Measurements from ENCODE around the gene FAM187B.

FAM187B gene

GRCh38 chr19:35264268-35265125 lies 36.0 kb upstream of the FAM187B start:
- no peak for DNase-seq
- Histone ChIP-seq H3K18ac (ENCODE audit: low read length) (no peak overlapping the region), H3K4ac (ENCODE audit: low read depth, low read length) (no peak overlapping the region), H3K4me2 (ENCODE audit: low read length) (no peak overlapping the region), H3K27ac (ENCODE audit: low read depth, low read length) (no peak overlapping the region), H3K9me3 (ENCODE audit: insufficient read depth, low read depth, low read length) (no peaks in the 10 kb centered on the region), H3K79me2 (ENCODE audit: control insufficient read depth, insufficient read depth, low read length, poor library complexity) (peaks cover 7% of the 10 kb centered on the region), H3K23ac (ENCODE audit: low read length) (peak overlapping the region; percentile 44), H3K4me1 (ENCODE audit: control insufficient read depth in 1 of 2, insufficient read depth in 2 of 2, low read length in 2 of 2) (peaks cover 5 to 7% of the 10 kb centered on the region in 2 experiments), H4K12ac (ENCODE audit: low read depth, low read length) (no peak overlapping the region), H2AK5ac (ENCODE audit: low read length) (no peak overlapping the region), H2BK12ac (ENCODE audit: low read length) (no peak overlapping the region), H3K36me3 (ENCODE audit: control insufficient read depth in 1 of 2, insufficient read depth in 2 of 2, low read length in 2 of 2) (peaks cover 45% of the 10 kb centered on the region in 2 experiments), H2BK5ac (ENCODE audit: low read depth, low read length, poor library complexity) (no peak overlapping the region), H3K4me3 (ENCODE audit: low read depth, low read length) (no peak overlapping the region), H4K91ac (ENCODE audit: low read depth, low read length) (no peak overlapping the region), H3K9ac (ENCODE audit: low read length) (no peak overlapping the region), H3K79me1 (ENCODE audit: low read length) (peaks cover 11% of the 10 kb centered on the region), H3K14ac (ENCODE audit: low read length) (no peak overlapping the region), H3K27me3 (ENCODE audit: insufficient read depth, low read length) (no peaks in the 10 kb centered on the region), H4K8ac (ENCODE audit: low read depth, low read length) (no peak overlapping the region), H2AFZ (ENCODE audit: insufficient read depth, low read length, poor library complexity) (no peak overlapping the region), H2BK120ac (ENCODE audit: insufficient read depth, low read length, poor library complexity) (no peak overlapping the region)
- no CpG with 5 or more reads among the region's 7 CpGs for WGBS (ENCODE audit: extremely low coverage, insufficient coverage, insufficient read length)

GRCh38 chr19:35262101-35262761 lies 33.7 kb upstream of the FAM187B start:
- Histone ChIP-seq H3K79me1 (ENCODE audit: low read length) (peaks cover under 1% of the 10 kb centered on the region), H2AFZ (ENCODE audit: insufficient read depth, low read length, poor library complexity) (no peak overlapping the region), H3K14ac (ENCODE audit: low read length) (no peak overlapping the region), H3K27me3 (ENCODE audit: insufficient read depth, low read length) (no peaks in the 10 kb centered on the region), H3K9ac (ENCODE audit: low read length) (no peak overlapping the region), H4K8ac (ENCODE audit: low read depth, low read length) (no peak overlapping the region), H2AK5ac (ENCODE audit: low read length) (no peak overlapping the region), H3K18ac (ENCODE audit: low read length) (no peak overlapping the region), H3K4me2 (ENCODE audit: low read length) (no peak overlapping the region), H3K27ac (ENCODE audit: low read depth, low read length) (no peak overlapping the region), H2BK5ac (ENCODE audit: low read depth, low read length, poor library complexity) (no peak overlapping the region), H2BK12ac (ENCODE audit: low read length) (no peak overlapping the region), H4K12ac (ENCODE audit: low read depth, low read length) (no peak overlapping the region), H3K4me3 (ENCODE audit: low read depth, low read length) (no peak overlapping the region), H4K91ac (ENCODE audit: low read depth, low read length) (no peak overlapping the region), H3K4me1 (ENCODE audit: control insufficient read depth in 1 of 2, insufficient read depth in 2 of 2, low read length in 2 of 2) (peaks cover 5 to 7% of the 10 kb centered on the region in 2 experiments), H2BK120ac (ENCODE audit: insufficient read depth, low read length, poor library complexity) (no peak overlapping the region), H3K9me3 (ENCODE audit: insufficient read depth, low read depth, low read length) (no peaks in the 10 kb centered on the region), H3K4ac (ENCODE audit: low read depth, low read length) (no peak overlapping the region), H3K36me3 (ENCODE audit: control insufficient read depth in 1 of 2, insufficient read depth in 2 of 2, low read length in 2 of 2) (peaks cover 51 to 52% of the 10 kb centered on the region in 2 experiments), H3K79me2 (ENCODE audit: control insufficient read depth, insufficient read depth, low read length, poor library complexity) (peaks cover under 1% of the 10 kb centered on the region), H3K23ac (ENCODE audit: low read length) (no peak overlapping the region)
- no peak for DNase-seq
- no CpG with 5 or more reads among the region's 17 CpGs for WGBS (ENCODE audit: extremely low coverage, insufficient coverage, insufficient read length)

- peaks cover 47 to 50% of the 10 kb centered on the region in 2 experiments for H3K36me3 ChIP-seq (ENCODE audit: control insufficient read depth in 1 of 2, insufficient read depth in 2 of 2, low read length in 2 of 2)
- H3K18ac ChIP-seq (ENCODE audit: low read length) = no peak overlapping the region
- peak overlapping the region; percentile 16 for H3K9ac ChIP-seq (ENCODE audit: low read length)
- whole genome bisulfite sequencing (ENCODE audit: extremely low coverage, insufficient coverage, insufficient read length) = no CpG with 5 or more reads among the region's 12 CpGs
- no peaks in the 10 kb centered on the region for H3K79me2 ChIP-seq (ENCODE audit: control insufficient read depth, insufficient read depth, low read length, poor library complexity)
- no peak overlapping the region for H3K23ac ChIP-seq (ENCODE audit: low read length)
- H4K91ac ChIP-seq (ENCODE audit: low read depth, low read length) = no peak overlapping the region
- no peak overlapping the region for H4K12ac ChIP-seq (ENCODE audit: low read depth, low read length)
- H3K4me2 ChIP-seq (ENCODE audit: low read length) = no peak overlapping the region
- H3K27ac ChIP-seq (ENCODE audit: low read depth, low read length) = no peak overlapping the region
- no peaks in the 10 kb centered on the region for H3K9me3 ChIP-seq (ENCODE audit: insufficient read depth, low read depth, low read length)
- H4K8ac ChIP-seq (ENCODE audit: low read depth, low read length) = no peak overlapping the region
- H2AK5ac ChIP-seq (ENCODE audit: low read length) = no peak overlapping the region
- H2AFZ ChIP-seq (ENCODE audit: insufficient read depth, low read length, poor library complexity) = no peak overlapping the region
- H3K4ac ChIP-seq (ENCODE audit: low read depth, low read length) = no peak overlapping the region
- no peak overlapping the region for H3K14ac ChIP-seq (ENCODE audit: low read length)
- no peak overlapping the region for H3K4me3 ChIP-seq (ENCODE audit: low read depth, low read length)
- no peaks in the 10 kb centered on the region for H3K27me3 ChIP-seq (ENCODE audit: insufficient read depth, low read length)
- no peak overlapping the region for H2BK120ac ChIP-seq (ENCODE audit: insufficient read depth, low read length, poor library complexity)
- H2BK5ac ChIP-seq (ENCODE audit: low read depth, low read length, poor library complexity) = no peak overlapping the region
- peaks cover 4 to 5% of the 10 kb centered on the region in 2 experiments for H3K4me1 ChIP-seq (ENCODE audit: control insufficient read depth in 1 of 2, insufficient read depth in 2 of 2, low read length in 2 of 2)
- H3K79me1 ChIP-seq (ENCODE audit: low read length) = no peaks in the 10 kb centered on the region
- no peak for DNase-seq
- no peak overlapping the region for H2BK12ac ChIP-seq (ENCODE audit: low read length)
Observed at GRCh38 chr19:35261356-35262100, 33.0 kb upstream of the FAM187B start.

GRCh38 chr19:35260694-35261304 lies 32.3 kb upstream of the FAM187B start:
- Histone ChIP-seq H3K27ac (ENCODE audit: low read depth, low read length) (no peak overlapping the region), H3K79me2 (ENCODE audit: control insufficient read depth, insufficient read depth, low read length, poor library complexity) (no peaks in the 10 kb centered on the region), H4K8ac (ENCODE audit: low read depth, low read length) (no peak overlapping the region), H2BK12ac (ENCODE audit: low read length) (no peak overlapping the region), H2AK5ac (ENCODE audit: low read length) (no peak overlapping the region), H3K4ac (ENCODE audit: low read depth, low read length) (no peak overlapping the region), H3K27me3 (ENCODE audit: insufficient read depth, low read length) (no peaks in the 10 kb centered on the region), H3K4me3 (ENCODE audit: low read depth, low read length) (no peak overlapping the region), H3K79me1 (ENCODE audit: low read length) (no peaks in the 10 kb centered on the region), H3K9me3 (ENCODE audit: insufficient read depth, low read depth, low read length) (no peaks in the 10 kb centered on the region), H3K4me2 (ENCODE audit: low read length) (no peak overlapping the region), H3K23ac (ENCODE audit: low read length) (no peak overlapping the region), H4K91ac (ENCODE audit: low read depth, low read length) (no peak overlapping the region), H3K4me1 (ENCODE audit: control insufficient read depth in 1 of 2, insufficient read depth in 2 of 2, low read length in 2 of 2) (peaks cover 4 to 5% of the 10 kb centered on the region in 2 experiments), H3K36me3 (ENCODE audit: control insufficient read depth in 1 of 2, insufficient read depth in 2 of 2, low read length in 2 of 2) (peaks cover 40 to 44% of the 10 kb centered on the region in 2 experiments), H4K12ac (ENCODE audit: low read depth, low read length) (no peak overlapping the region), H3K18ac (ENCODE audit: low read length) (no peak overlapping the region), H3K14ac (ENCODE audit: low read length) (no peak overlapping the region), H2AFZ (ENCODE audit: insufficient read depth, low read length, poor library complexity) (no peak overlapping the region), H2BK120ac (ENCODE audit: insufficient read depth, low read length, poor library complexity) (no peak overlapping the region), H2BK5ac (ENCODE audit: low read depth, low read length, poor library complexity) (no peak overlapping the region), H3K9ac (ENCODE audit: low read length) (no peak overlapping the region)
- no CpG with 5 or more reads among the region's 10 CpGs for WGBS (ENCODE audit: extremely low coverage, insufficient coverage, insufficient read length)
- no peak for DNase-seq
